Esophagus muscularis mucosa (tissue), 4 donors: Measurements from ENCODE around the gene KRT222. TPM values are rescaled to one million over a fixed set of nuclear protein-coding genes. Genes with fewer than 3 reads are reported as not detected.

Experiments
- DNase-seq: peaks from one replicate; pipeline ENCODE4 v3.0.0-alpha.2; 2017; ENCODE audit errors: extremely low spot score
- H3K27ac ChIP-seq, 4 donors: fragments of 200-600 bp; sonication (generic); replicated peaks in 1 of 4; 1 replicate in 3 of 4; 2 replicates in 1 of 4; pipeline ENCODE4 v1.5.1; 2016 to 2019; ENCODE audit warnings: mild to moderate bottlenecking in 1 of 4
- H3K27me3 ChIP-seq, 4 donors: fragments of 200-600 bp; sonication (generic); one replicate each; pipeline versions ENCODE4 v1.5.1 to v1.6.0; 2016 to 2019
- H3K36me3 ChIP-seq, 4 donors: fragments of 200-600 bp; sonication (generic); one replicate each; pipeline ENCODE4 v1.5.1; 2016 to 2019
- H3K4me1 ChIP-seq, 4 donors: fragments of 200-600 bp; sonication (generic); one replicate each; pipeline ENCODE4 v1.5.1; 2016 to 2019
- H3K4me3 ChIP-seq, 4 donors: fragments of 200-600 bp; sonication (generic); 1 replicate in 2 of 4; 2 replicates in 2 of 4; pipeline ENCODE4 v1.5.1; 2016 to 2019; ENCODE audit warnings: mild to moderate bottlenecking in 4 of 4, moderate library complexity in 1 of 4
- H3K9me3 ChIP-seq, 4 donors: fragments of 200-600 bp; sonication (generic); 1 replicate in 3 of 4; 2 replicates in 1 of 4; pipeline ENCODE4 v1.5.1; 2016 to 2019
- CTCF ChIP-seq, 3 experiments: fragments of 200-600 bp in 2 of 3; fragments of 450-650 bp in 1 of 3; sonication (generic) in 2 of 3; IDR thresholded peaks; one replicate each; pipeline ENCODE4 v1.5.1; 2017 to 2019; ENCODE audit warnings: antibody characterized with exemption in 3 of 3, mild to moderate bottlenecking in 2 of 3, moderate library complexity in 1 of 3
- EP300 ChIP-seq: sonication (generic); formaldehyde crosslinking; IDR thresholded peaks from one replicate; pipeline ENCODE4 v1.6.1; 2017; ENCODE audit warnings: antibody characterized with exemption
- POLR2A ChIP-seq: fragments of 450-650 bp; IDR thresholded peaks from one replicate; pipeline ENCODE4 v1.6.1; 2017; ENCODE audit warnings: antibody characterized with exemption, moderate library complexity, mild to moderate bottlenecking, low read depth
- POLR2AphosphoS5 ChIP-seq, 2 donors: sonication (generic); formaldehyde crosslinking; IDR thresholded peaks; one replicate each; pipeline ENCODE4 v1.6.1; 2017; ENCODE audit warnings: antibody characterized with exemption in 2 of 2
- WGBS: methylation state at CpG from one replicate; pipeline ENCODE4 v1.1.5; 2018; 5-methylcytosine and 5-hydroxymethylcytosine counted together
- intact Hi-C: fragments of 100-400 bp; cut with DNase I; formaldehyde crosslinking; loops from one replicate; pipeline ENCODE4 v1.15.1; 2023
- total RNA-seq, 4 donors: library from RNA; depleted of rRNA; stranded (reverse); fragments of >200 nt; gene quantifications; one replicate each; pipeline versions ENCODE4 v1.1.0 to v1.2.1, GENCODE V29; 2016

KRT222 gene
- total RNA-seq, 4 donors from 2014 or later, result 0.97 to 3.0 (median 2.7) TPM

- Histone ChIP-seq H3K4me1 (peaks cover 3 to 26% (median 20%) of the 10 kb centered on the region in 4 donors), H3K36me3 (no peaks in the 10 kb centered on the region), H3K9me3 (no peaks in the 10 kb centered on the region), H3K4me3 (no peak overlapping the region), H3K27me3 (peaks cover 0 to 66% (median 6%) of the 10 kb centered on the region in 4 donors), H3K27ac (peak overlapping the region in 1 of 4 donors; percentile 38)
- no peak for TF ChIP-seq POLR2AphosphoS5 (IDR thresholded peaks at IDR 0.05)
- TF ChIP-seq EP300, result no peak
- no peak for TF ChIP-seq POLR2A
- TF ChIP-seq CTCF (IDR thresholded peaks at IDR 0.05), result no peak
- no peak for DNase-seq
- WGBS, result 76% methylated on average over 16 of the region's 16 CpGs
- intact Hi-C loops, result no loop called here
Observed at GRCh38 chr17:40618754-40619625, 46.0 kb downstream of the KRT222 start.

- H3K27me3 ChIP-seq, result peaks cover 0 to 77% (median 6%) of the 10 kb centered on the region in 4 donors
- intact Hi-C loops, result no loop called here
- no peak overlapping the region for H3K4me3 ChIP-seq
Observed at GRCh38 chr17:40617678-40618240, 47.2 kb downstream of the KRT222 start.

GRCh38 chr17:40616592-40616991 lies 48.4 kb downstream of the KRT222 start:
- Histone ChIP-seq H3K27ac (peak overlapping the region in 3 of 4 donors; percentile 6 to 59 (median 45)), H3K4me1 (peaks cover 3 to 26% (median 18%) of the 10 kb centered on the region in 4 donors), H3K4me3 (no peak overlapping the region), H3K27me3 (peaks cover 0 to 79% (median 6%) of the 10 kb centered on the region in 4 donors), H3K9me3 (no peaks in the 10 kb centered on the region), H3K36me3 (no peaks in the 10 kb centered on the region)
- no peak for DNase-seq
- intact Hi-C loops, result no loop called here
- TF ChIP-seq POLR2A, result no peak
- no peak for TF ChIP-seq CTCF (IDR thresholded peaks at IDR 0.05)
- TF ChIP-seq POLR2AphosphoS5 (IDR thresholded peaks at IDR 0.05), result no peak
- no peak for TF ChIP-seq EP300
- WGBS, result 99% methylated on average over 3 of the region's 3 CpGs

More at GRCh38 chr17:40617678-40618240, 47.2 kb downstream of the KRT222 start:
- peak in 1 of 2 donors; percentile 36 for TF ChIP-seq POLR2AphosphoS5 (IDR thresholded peaks at IDR 0.05)
- TF ChIP-seq EP300, result no peak
- DNase-seq, result peak; percentile 92
- no peaks in the 10 kb centered on the region for H3K9me3 ChIP-seq
- H3K4me1 ChIP-seq, result peaks cover 3 to 26% (median 20%) of the 10 kb centered on the region in 4 donors
- H3K27ac ChIP-seq, result peak overlapping the region; percentile 11 to 59 (median 46)
- no peaks in the 10 kb centered on the region for H3K36me3 ChIP-seq
- 49% methylated on average over 6 of the region's 11 CpGs for WGBS

GRCh38 chr17:40615841-40616476 lies 49.0 kb downstream of the KRT222 start:
- Histone ChIP-seq H3K27me3 (peaks cover 0 to 74% (median 6%) of the 10 kb centered on the region in 4 donors), H3K4me1 (peaks cover 3 to 26% (median 18%) of the 10 kb centered on the region in 4 donors), H3K9me3 (no peaks in the 10 kb centered on the region), H3K4me3 (no peak overlapping the region), H3K36me3 (no peaks in the 10 kb centered on the region), H3K27ac (peak overlapping the region in 2 of 4 donors; percentile 6 to 10)
- peak; percentile 91 for DNase-seq
- intact Hi-C loops, result no loop called here
- no peak for TF ChIP-seq POLR2A
- WGBS, result 70% methylated on average over 10 of the region's 10 CpGs

- no peaks in the 10 kb centered on the region for H3K9me3 ChIP-seq
- H3K27me3 ChIP-seq, result peaks cover 0 to 72% (median 6%) of the 10 kb centered on the region in 4 donors
- H3K27ac ChIP-seq, result peak overlapping the region in 1 of 4 donors; percentile 10
- WGBS, result 57% methylated on average over 7 of the region's 7 CpGs
- H3K4me1 ChIP-seq, result peaks cover 3 to 22% (median 18%) of the 10 kb centered on the region in 4 donors
- no peak overlapping the region for H3K4me3 ChIP-seq
- DNase-seq, result peak; percentile 88
- H3K36me3 ChIP-seq, result no peaks in the 10 kb centered on the region
- intact Hi-C loops, result no loop called here
- TF ChIP-seq POLR2AphosphoS5 (IDR thresholded peaks at IDR 0.05) (no peak), CTCF (IDR thresholded peaks at IDR 0.05) (peak in 2 of 3 experiments; percentile 23 to 29)
Observed at GRCh38 chr17:40615068-40615840, 49.7 kb downstream of the KRT222 start.
